Stomach smooth muscle (tissue), 2 donors: Measurements from ENCODE around the gene NFAT5.
A peak's percentile ranks its signal among the peaks of the same experiment; 100 is the strongest.

Source experiments
- H3K27ac ChIP-seq: one replicate; pipeline ENCODE4 v1.7.0; 2013; ENCODE audit warnings: mild to moderate bottlenecking, low read length, inconsistent platforms
- H3K27me3 ChIP-seq, 2 donors: one replicate each; pipeline ENCODE4 v1.7.0; 2013; ENCODE audit warnings: low read length in 2 of 2; ENCODE audit not compliant: insufficient read depth in 2 of 2, control insufficient read depth in 1 of 2
- H3K36me3 ChIP-seq, 2 donors: one replicate each; pipeline ENCODE4 v1.7.0; 2013; ENCODE audit warnings: low read length in 2 of 2; ENCODE audit not compliant: control insufficient read depth in 2 of 2, insufficient read depth in 2 of 2
- H3K4me1 ChIP-seq: one replicate; pipeline ENCODE4 v1.7.0; 2013; ENCODE audit warnings: low read length; ENCODE audit not compliant: control insufficient read depth, insufficient read depth
- H3K4me3 ChIP-seq, 2 donors: one replicate each; pipeline ENCODE4 v1.7.0; 2013; ENCODE audit warnings: low read length in 2 of 2
- H3K9ac ChIP-seq, 2 donors: one replicate each; pipeline ENCODE4 v1.7.0; 2013; ENCODE audit warnings: low read length in 2 of 2, mild to moderate bottlenecking in 1 of 2
- H3K9me3 ChIP-seq, 2 donors: one replicate each; pipeline ENCODE4 v1.7.0; 2013; ENCODE audit warnings: low read length in 2 of 2; ENCODE audit not compliant: control insufficient read depth in 2 of 2
- donor health status: healthy.
- donor health status: Pancreatic carcinoma.

The NFAT5 gene

GRCh38 chr16:69741519-69741918 lies 175.8 kb downstream of the NFAT5 start:
- Histone ChIP-seq H3K4me3 (no peak overlapping the region), H3K4me1 (no peaks in the 10 kb centered on the region), H3K9ac (no peak overlapping the region), H3K9me3 (no peaks in the 10 kb centered on the region), H3K36me3 (peaks cover 39 to 50% of the 10 kb centered on the region in 2 donors), H3K27ac (no peak overlapping the region), H3K27me3 (no peaks in the 10 kb centered on the region)

DNA sequence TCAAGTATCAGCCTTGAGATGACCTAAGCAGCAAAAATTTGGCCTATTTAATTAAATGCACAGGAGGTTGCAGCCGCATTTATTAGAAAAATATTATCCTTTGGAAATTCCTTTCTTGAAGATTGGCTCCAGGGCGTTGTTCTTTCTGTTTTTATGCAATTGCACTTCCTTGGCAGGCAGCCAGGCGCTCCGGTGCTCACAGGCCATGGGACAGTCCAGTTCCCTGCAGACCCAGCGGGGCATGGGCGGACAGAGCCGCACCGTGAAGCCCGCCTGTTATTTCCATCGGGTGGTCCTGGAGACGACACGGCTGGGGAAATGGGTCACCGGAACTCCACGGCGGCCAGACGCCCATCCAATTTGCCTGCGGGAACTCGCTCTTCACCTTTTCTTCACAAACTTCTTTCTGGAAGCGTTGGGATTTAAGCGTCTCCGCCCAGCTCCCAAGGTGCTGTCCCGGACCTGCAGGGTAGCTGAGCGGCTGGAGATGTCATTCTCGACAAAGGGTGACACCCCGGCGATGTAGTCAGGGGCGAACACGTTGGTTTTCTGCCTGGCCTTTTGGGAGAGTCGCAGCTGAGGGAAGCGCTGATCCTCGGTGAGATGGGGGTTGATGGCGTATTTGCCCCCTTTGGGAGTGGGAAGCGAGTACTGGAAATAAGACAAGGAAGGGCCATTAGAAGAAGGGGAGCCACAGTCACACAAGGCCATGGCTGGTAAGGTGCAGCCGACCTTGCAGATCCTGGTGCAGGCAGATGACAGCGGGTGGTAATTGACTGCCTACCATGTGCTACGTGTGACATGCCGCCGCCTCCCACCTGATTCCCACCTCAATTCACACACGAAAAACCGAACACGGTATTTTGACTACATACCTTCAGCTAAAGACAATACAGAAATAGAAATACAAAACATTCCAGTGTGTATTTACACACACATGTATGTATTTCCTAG lies 176.5 kb downstream of the NFAT5 start:
- no peaks in the 10 kb centered on the region for H3K9me3 ChIP-seq
- peaks cover 40 to 52% of the 10 kb centered on the region in 2 donors for H3K36me3 ChIP-seq
- H3K9ac ChIP-seq = no peak overlapping the region
- H3K4me3 ChIP-seq = no peak overlapping the region
- H3K27me3 ChIP-seq = no peaks in the 10 kb centered on the region
- no peaks in the 10 kb centered on the region for H3K4me1 ChIP-seq
- no peak overlapping the region for H3K27ac ChIP-seq

DNA sequence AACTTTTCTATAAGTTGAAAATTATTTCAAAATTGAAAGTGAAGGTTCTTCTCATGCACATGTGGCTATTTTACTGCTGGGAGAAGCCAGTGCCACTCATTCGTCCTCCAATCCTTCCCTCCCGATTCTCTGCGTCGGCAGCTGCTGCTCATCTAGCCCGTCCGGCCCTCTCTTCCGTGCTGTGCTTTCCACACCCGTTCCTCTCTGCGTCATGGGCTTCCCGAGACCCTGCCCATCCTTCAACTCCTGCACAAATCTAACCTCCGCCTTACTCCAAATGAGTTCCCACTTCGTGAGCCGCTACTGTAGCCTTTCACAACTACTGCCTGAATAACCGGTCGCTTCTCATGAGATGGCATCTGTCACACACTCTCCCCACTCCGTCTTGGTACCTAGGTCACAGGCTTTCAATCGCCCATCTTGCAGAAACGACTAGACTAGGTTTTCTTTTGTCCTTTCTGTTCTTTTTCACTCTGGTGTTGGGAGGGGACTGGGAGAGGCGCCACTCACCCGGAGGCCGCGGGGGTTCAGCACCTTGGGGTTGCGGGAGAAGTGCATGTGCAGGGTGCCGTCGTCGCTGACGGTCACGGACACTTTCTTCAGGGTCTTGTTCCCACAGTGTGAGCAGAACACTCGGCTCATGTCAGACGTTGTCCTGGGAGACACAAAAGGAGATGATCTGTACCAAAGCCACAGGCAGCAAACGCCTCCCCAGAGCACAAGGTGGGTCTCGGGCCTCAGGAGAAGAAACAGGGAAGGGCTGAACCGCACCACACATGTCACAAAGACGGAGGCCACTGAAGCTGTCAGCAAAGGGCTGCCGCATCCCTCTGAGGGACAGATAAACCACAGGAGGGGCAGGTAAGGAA lies 178.8 kb downstream of the NFAT5 start:
- peaks cover 56 to 70% of the 10 kb centered on the region in 2 donors for H3K36me3 ChIP-seq
- H3K27me3 ChIP-seq = no peaks in the 10 kb centered on the region
- no peak overlapping the region for H3K9ac ChIP-seq
- no peaks in the 10 kb centered on the region for H3K4me1 ChIP-seq
- H3K27ac ChIP-seq = no peak overlapping the region
- H3K9me3 ChIP-seq = no peaks in the 10 kb centered on the region
- H3K4me3 ChIP-seq = no peak overlapping the region

DNA sequence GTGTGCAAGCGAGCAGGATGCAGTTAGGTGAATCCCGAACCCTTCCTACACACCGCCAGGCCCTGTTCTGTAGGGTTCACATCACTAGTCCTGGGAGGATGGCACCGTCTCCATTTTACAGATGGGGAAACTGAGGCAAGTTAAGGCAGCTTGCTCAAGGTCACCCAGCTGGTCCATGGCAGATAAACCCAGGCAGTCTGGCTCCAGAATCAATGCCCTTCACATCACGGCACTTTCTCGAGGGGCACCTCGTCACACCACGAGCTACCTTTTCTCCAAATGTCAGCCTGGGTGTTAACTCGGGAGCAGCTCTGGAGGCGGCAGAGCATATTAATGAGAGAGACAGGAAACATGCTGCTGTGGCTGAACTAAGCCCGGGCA lies 179.5 kb downstream of the NFAT5 start:
- no peaks in the 10 kb centered on the region for H3K9me3 ChIP-seq
- H3K36me3 ChIP-seq = peaks cover 53 to 70% of the 10 kb centered on the region in 2 donors
- no peak overlapping the region for H3K9ac ChIP-seq
- no peaks in the 10 kb centered on the region for H3K4me1 ChIP-seq
- no peak overlapping the region for H3K27ac ChIP-seq
- H3K27me3 ChIP-seq = no peaks in the 10 kb centered on the region
- no peak overlapping the region for H3K4me3 ChIP-seq

- H3K4me1 ChIP-seq = no peaks in the 10 kb centered on the region
- H3K36me3 ChIP-seq = peaks cover 56 to 70% of the 10 kb centered on the region in 2 donors
- H3K27ac ChIP-seq = no peak overlapping the region
- H3K9ac ChIP-seq = no peak overlapping the region
- no peaks in the 10 kb centered on the region for H3K27me3 ChIP-seq
- H3K4me3 ChIP-seq = no peak overlapping the region
- no peaks in the 10 kb centered on the region for H3K9me3 ChIP-seq
These were observed 180.2 kb downstream of the NFAT5 start for GRCh38 chr16:69745959-69746358.

DNA sequence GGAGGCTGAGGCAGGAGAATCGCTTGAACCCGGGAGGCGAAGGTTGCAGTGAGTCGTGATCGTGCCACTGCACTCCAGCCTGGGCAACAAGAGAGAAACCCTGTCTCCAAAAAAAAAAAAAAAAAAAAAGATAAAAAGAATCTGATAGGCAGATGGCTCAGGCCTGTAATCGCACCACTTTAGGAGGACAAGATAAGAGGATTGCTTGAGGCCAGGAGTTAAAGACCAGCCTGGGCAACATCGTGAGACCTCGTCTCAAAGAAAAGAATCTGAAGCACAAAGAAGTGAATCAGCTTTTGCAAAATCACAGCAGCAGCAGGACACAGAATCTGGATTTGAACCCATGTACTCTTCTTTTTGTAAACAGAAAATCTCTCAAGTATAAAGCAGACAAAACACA lies 181.3 kb downstream of the NFAT5 start:
- Histone ChIP-seq H3K9me3 (no peaks in the 10 kb centered on the region), H3K4me1 (no peaks in the 10 kb centered on the region), H3K27me3 (no peaks in the 10 kb centered on the region), H3K4me3 (no peak overlapping the region), H3K27ac (no peak overlapping the region), H3K36me3 (peaks cover 60 to 63% of the 10 kb centered on the region in 2 donors), H3K9ac (no peak overlapping the region)

DNA sequence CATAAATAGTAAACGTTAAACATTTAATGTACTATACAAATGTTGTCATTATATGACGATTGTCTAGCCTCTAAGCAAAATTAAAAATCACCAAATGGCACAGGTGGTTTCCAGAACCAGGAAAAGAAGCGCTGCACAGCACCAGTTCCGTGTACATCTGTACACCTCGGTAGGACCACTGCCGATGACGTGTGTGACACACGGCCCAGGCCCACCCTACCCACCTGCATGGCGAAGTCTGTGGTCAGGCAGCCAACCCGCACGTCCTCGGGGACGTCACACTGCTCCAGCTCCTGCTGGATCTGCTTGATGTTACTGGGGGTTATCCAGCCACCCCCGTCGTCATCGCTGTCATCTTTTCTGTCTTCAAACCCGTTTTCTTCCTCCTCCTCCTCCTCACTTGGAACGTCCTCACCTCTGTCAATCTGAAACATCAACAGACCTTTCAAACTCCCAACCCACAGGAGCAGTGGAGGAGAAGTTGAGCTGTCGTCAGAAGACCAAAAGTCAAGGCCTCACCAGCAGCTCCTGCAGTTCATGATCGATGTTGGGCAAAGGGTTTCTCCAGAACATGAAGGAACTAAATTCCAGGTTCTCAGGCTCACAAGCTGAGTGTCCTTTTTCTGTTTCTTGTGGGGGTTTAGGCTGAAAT lies 183.1 kb downstream of the NFAT5 start:
- Histone ChIP-seq H3K27me3 (no peaks in the 10 kb centered on the region), H3K4me1 (peaks cover 4% of the 10 kb centered on the region), H3K27ac (no peak overlapping the region), H3K4me3 (no peak overlapping the region), H3K9me3 (no peaks in the 10 kb centered on the region), H3K9ac (no peak overlapping the region), H3K36me3 (peaks cover 50 to 51% of the 10 kb centered on the region in 2 donors)

GRCh38 chr16:69754143-69754468 lies 188.3 kb downstream of the NFAT5 start:
- H3K9me3 ChIP-seq = no peaks in the 10 kb centered on the region
- H3K9ac ChIP-seq = peak overlapping the region; percentile 76 to 92
- H3K4me3 ChIP-seq = peak overlapping the region; percentile 69 to 99
- H3K27me3 ChIP-seq = no peaks in the 10 kb centered on the region
- H3K36me3 ChIP-seq = peaks cover 7 to 17% of the 10 kb centered on the region in 2 donors
- H3K27ac ChIP-seq = peak overlapping the region; percentile 37
- peaks cover 4% of the 10 kb centered on the region for H3K4me1 ChIP-seq
